GM19099 (cell line): Measurements from ENCODE around the gene DAPK3.

Experiments
- POLR2A ChIP-seq: IDR thresholded peaks from 3 replicates; pipeline ENCODE4 v1.6.1; 2011; ENCODE audit warnings: low read depth; ENCODE audit not compliant: insufficient read length; ENCODE audit errors: extremely low read depth

Gene DAPK3

DNA sequence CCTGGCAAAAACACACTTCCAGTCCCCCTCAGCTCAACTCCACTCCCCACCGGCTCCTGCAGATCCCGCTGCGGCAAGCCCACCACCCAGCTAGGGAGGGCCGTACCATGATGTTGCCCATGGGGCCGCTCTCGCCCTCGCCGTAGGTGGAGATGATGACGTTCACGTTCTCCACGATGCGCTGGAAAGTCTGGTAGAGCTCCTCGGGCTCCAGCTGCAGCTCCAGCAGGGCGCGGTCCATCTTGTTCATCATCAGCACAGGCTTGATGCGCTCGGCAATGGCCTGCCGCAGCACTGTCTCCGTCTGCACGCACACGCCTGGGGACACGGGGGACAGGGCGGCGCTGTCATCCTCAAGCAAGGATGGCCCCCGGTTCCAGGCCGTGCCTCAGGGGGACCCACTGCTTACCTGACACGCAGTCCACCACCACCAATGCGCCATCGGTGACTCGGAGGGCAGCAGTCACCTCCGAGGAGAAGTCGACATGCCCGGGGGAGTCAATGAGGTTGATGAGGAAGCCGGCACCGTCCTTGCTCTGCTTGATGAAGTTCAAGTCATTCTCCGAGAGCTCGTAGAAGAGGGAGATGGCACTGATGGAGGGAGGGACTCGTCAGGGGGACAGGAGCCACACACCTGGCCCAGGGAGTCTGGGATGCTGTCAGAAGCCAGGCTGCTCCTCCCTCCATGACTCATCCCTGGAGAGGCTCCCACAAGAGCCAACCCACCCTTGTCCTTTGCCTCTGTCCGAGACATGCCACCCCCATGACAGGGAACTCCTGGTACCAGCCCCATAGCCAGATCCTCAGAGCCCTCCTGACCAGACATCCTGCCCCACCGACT, 12.0 kb upstream of the DAPK3 start:
- no peak for TF ChIP-seq POLR2A

DNA sequence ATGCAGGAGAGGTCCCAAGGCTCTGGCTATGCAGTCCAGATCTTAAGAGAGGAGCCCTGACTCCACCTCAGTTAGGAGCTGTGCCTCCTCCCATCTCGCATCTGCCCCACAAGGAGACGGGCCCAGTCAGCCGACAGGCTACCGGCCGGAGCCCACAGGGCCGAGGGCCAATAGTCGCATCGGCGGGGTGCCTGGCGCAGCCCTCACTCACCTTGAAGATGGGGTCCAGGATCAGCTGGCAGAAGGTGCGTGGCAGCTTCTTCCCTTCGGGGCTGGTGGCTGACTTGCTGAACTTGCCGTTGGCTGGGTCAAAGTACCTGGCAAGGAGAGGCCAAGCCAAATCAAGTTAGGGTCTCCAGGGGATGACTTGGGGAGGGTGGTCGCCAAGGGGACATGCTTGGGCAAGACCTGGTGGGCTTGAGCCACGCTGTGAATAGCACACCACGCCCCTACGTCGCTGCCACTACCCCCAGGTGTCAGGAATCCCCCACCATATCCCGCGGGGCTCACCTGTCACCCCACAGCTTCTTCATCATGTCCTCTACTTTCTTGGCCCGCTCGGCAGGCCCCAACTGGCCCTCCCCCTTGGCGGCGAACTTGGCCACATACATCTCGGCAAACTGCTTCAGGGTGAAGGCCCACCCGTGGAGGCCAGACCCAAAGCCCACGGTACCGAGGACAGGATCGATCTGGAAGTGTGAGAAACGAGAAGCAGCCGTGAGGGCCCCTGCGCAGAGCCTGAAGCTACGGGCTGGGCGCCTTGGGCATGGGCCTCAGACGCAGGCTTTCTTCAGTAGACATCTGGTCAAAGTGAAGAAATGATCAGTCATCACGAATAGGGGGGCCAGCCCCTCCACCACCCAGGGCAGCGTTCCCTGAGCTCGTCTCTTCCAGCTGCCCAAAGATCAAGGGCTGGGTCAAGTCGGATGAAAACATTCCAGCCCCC, 11.1 kb upstream of the DAPK3 start:
- no peak for TF ChIP-seq POLR2A

DNA sequence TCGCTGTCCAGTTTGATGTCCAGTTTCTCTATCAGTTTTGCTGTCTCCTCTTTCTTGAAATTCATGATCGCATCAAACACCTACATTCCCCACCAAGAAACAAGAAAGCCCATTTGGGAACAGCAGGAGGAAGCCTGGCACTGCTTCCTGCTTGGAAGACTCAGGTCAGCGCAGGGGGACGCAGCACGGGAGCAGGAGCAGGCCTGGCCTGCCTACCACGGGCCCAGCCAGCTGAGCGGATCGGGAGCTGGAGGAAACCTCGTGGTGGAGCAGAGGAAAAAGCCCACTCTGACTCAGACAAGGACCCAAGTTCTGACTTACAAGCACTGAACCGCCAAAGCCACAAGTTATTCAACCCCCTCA, 10.5 kb upstream of the DAPK3 start:
- TF ChIP-seq POLR2A, result no peak

DNA sequence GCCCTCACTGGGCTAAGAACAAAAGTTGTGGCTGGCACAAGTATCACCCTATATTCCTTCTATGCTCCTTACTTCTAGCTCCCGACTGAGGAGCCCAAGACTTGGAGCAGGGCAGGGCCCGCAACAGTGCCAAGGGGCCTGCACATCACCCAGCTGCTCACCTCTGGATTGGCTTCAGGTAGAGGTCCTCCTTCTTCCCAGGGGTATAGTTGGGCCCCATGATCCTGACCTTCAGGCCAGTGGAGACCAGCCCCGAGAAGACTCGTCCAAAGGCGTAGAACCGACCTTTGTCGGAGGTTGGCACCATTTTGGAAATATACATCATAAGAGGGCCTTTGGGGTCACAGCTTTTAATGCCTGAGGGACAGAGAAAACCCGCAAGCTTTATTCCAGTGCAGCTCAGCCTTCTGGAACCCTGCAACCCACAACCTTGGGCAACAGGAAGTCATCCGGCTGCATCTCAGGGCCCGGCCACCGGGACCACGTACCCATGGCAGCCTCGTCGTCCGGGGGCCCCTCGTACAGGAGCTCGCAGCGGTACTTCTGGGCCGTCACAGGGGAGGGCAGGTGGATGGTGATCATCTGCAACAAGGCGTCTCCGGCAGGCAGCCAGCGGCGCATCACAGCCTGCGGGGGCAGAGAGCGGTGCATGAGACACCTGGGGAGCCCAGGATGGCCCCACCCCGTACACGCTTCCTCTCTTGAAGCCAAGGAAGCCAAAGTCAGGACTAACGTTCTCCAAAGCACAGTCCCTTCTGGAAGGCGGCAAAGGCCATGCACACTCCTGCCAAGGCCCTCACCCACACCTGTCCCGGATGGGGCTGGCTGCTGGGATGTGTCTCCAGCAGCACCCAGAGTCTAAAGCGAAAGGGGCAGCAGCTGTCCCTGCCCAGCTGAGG, 9.7 kb upstream of the DAPK3 start:
- peak; percentile 6 for TF ChIP-seq POLR2A

DNA sequence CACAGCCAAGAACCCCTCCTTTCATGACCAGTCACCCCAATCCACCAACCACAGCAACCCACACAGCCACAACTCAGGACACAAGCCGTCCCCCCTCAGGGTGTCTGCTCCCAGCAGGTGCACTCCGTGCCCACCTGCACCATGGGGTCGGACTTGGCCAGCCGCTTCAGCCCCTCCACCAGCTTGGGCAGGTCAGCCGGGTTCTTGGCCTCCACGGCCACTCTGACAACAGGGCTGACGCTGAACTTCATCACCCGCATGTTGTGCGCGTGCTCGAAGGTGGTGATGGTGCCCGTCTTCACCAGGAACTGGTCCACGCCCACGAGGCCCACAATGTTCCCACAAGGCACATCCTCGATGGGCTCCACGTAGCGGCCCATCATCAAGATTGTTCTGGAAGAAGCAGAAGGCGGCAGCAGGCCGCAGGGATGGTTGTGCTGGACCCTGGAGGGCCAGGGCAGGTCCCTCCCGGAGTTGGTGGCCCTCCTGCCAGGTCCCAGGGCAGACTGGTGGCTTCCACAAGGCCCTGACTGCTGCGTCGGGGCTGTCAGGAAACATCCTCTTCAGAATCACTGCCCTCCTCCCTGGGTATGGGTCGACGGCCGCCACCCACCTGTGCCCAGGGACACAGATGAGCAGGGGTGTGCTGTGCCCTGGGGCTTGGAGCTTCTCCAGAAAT, 8.9 kb upstream of the DAPK3 start:
- peak; percentile 32 for TF ChIP-seq POLR2A

DNA sequence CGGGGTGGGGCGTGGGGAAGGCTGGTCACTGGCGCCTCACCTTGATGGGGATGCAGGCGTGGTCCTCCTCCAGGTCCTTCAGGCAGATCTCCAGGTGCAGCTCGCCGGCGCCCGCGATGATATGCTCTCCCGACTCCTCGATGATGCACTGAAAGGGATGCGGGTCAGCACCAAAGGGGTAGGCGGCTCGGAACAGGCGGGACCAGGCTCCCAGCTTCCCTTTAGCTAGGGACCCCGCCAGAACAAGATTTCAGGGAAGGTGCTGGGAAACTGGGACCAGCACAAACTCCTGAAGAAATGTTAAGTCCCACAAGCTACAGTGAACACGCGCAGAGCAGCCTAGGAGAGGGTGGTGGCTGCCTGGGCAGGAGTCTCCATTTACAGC, 8.4 kb upstream of the DAPK3 start:
- TF ChIP-seq POLR2A, result no peak

DNA sequence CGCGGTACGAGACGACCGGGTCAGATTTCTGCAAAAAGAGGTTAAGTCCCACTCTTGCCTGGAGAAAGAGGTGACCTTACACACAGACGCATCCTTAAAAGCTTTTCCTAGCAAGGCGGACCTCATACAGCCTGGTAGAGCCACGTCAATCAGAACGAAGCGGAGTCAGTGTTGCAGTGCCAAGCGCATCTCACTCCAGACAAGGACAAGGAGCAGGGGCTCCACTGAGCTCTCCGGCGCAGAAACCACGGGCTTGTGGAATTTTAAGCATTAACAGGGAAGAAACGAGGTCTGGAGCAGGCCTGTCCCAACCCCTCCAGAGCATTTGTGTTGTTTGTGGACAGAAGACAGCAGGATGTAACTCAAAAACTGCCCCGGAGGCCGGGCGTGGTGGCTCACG, 7.2 kb upstream of the DAPK3 start:
- no peak for TF ChIP-seq POLR2A

DNA sequence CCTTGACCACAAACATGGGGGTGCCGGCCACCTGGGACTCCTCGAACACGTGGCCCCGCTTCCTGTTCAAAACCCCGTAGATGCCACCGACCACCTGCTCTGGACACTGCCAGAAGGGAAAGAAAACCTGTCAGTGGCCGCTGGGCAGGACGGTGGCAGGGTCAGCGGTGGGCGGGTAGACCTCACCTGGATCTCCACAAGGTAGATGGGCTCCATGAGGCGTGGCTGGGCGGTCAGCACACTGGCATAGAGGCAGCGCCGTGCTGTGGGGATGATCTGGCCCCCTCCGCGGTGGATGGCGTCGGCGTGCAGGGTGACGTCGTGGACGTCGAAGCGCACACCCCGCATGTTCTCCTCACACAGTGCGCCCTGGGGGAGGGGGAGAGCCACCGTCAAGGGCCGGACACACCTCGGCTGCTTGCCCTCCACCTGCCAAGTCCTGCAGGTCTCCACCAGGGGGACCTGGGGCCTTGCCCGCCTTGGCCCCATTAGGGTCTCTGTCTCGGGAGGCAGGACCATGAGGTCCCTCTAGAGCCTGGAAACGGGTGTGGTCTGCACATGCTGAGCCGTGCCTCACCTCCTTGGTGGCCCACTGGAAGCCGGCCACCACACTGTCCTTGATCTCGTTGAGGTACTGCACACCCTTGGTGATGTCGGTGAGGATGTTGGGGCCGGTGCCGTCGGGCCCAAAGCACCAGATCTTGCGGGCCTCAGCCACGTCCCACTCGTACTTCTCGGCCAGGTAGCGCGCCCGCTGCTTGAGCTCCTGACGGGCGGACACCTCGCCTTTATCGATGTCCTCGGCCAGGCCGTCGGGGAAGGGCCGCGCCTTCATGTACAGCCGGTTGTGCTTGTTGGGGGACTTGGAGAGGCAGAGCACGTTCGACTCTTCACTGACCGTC, 6.6 kb upstream of the DAPK3 start:
- TF ChIP-seq POLR2A, result peak; percentile 7

DNA sequence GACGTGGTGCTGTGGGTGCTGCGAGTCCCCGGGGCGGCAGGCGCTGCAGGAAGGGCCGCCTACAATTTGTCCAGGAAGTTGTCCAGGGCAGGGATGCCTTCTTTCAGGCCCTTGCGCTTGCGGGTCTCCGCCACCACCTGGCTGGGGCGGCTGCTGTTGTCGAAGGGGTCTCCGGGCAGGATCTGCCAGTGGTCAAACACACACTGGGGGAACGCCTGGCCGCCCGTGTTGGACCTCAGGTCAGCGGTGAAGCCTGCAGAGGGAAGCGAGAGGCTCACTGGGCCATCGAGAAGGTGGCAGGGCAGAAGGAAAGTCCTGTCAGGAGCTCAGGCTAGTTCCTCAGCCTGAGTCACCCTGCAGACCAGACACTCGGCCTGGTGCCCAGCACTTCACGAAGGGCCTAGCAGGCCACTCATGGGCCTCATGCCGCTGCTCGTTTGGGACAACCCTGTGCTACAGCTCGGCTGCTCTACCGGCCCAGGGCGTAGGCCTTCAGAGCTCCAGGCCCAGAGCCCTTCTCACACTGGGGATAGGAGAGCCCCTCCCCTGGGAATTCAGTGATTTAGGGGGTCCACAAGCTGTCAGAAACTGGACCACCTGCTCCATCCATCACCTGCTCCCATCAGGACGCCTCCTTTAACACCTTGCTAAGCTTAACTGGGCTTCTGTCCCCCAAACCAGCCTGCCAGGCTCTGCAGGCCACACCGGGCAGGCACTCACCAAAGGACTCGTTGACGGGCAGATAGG, 5.8 kb upstream of the DAPK3 start:
- peak; percentile 33 for TF ChIP-seq POLR2A

DNA sequence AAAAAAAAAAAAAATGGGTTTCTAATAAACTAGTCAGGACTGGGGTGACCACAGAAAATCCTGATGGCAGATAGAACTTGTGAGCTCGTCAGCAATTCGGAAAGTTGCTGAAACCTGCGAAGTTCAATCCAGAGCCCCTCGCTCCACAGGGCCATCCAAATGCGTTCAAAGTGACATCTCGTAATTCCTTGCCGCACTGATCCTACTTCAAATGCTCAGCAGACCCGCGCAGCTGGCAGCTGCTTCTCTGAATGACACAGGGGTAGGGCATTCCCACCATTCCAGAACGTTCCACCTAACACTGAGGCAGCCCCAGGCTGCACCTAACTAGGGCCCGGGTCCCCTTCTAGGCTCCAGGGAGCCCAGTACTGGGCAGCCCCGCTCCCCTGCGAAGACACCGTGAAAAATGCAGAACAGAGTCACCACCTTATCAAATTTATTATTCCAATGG, 4.8 kb upstream of the DAPK3 start:
- no peak for TF ChIP-seq POLR2A

DNA sequence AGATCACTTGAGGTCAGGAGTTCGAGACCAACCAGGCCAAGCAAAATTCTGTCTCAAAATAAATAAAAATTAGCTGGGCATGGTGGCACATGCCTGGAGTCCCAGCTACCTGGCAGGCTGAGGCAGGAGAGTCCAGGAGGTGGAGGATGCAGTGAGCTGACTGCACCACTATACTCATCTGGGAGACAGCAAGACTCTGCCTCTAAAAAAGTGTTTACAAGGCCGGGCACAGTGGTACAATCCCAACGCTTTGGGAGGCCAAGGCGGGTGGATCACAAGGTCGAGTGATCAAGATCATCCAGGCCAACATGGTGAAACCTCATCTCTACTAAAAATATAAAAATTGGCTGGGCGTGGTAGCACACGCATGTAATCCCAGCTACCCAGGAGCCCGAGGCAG, 4.2 kb upstream of the DAPK3 start:
- no peak for TF ChIP-seq POLR2A

DNA sequence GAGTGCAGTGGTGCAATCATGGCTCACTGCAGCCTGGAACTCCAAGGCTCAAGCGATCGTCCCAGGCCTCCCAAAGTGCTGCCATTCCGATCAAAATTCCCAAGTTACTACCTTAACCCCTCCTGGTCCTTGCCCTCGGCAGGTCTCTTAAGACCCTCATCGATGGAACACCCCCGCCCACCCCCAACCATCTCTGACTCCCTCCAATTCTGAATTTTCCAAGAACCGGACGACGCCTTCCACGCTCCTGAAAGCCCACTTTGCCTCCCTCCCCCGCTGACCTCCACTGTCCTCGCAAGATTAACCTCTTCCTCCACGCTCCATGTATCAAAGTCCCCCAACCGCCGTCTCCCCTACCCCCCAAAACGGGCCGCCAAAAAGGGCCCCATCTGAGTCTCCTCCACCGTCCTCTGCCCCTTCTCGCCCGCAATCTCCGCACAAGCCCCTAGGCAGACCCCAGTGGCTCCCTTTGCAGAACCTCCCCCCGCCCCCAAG, 539 bp downstream of the DAPK3 start:
- TF ChIP-seq POLR2A, result no peak

DNA sequence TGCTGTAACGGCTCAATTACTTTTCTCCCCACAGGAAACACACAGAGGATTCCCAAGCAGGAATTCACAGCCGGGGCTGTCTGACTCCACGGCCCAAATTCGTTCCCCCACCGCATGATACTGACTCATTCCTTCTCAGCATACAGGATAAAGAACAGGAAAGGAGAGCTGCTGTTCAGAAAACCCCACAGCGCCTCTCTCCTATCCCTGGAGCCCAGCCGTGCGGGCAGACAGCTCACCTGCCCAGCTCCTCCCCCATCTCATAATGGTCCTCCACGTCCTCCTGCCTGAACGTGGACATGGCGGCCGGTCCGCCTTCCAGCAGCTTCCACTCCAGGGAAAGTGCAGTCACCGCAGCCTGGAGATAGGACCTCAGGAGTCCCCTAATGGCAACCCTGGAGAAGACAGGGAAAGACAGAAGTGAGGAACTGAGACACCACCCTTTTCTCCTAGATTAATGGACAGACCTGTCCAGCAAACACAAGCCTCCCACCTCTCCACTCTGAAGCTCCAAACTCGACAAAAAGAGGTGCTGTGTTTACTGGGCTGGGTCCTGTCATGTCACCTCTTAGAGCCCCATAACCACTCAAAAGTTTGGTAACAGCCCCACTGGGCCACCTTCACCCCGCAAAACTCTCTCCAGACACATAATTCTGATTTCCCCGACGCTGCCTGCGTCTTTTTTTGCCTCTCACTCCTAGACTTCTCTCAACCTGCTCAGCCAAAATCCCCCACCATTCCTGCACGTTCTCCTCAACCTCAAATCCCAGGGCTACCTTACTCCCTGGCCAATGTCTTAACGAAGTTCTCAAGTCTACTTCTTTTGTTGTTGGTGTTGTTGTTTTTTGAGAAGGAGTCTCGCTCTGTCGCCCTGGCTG, 1.2 kb downstream of the DAPK3 start:
- TF ChIP-seq POLR2A, result no peak
